ENCODE data around the gene LRRC75B. TPM values are rescaled to one million over a fixed set of nuclear protein-coding genes. Genes with fewer than 3 reads are reported as not detected.
A peak's percentile ranks its signal among the peaks of the same experiment; 100 is the strongest.

LRRC75B gene
- total and polyA plus RNA-seq, 2 donors from 2014 or later = 23.4 to 47.6 TPM

GRCh38 chr22:24591286-24591830 is 1.5 kb downstream of the LRRC75B start:
- intact Hi-C loops (cut with DNase I) = no loop called here
- H3K9me3 ChIP-seq (ENCODE audit: control insufficient read depth in 2 of 3, insufficient read depth in 1 of 3, low read length in 3 of 3) = no peaks in the 10 kb centered on the region
- no peak overlapping the region for H3K27ac ChIP-seq (ENCODE audit: low read depth in 2 of 2, low read length in 2 of 2)
- peaks cover 0 to 12% (median 3%) of the 10 kb centered on the region in 3 donors for H3K36me3 ChIP-seq (ENCODE audit: control insufficient read depth in 2 of 3, insufficient read depth in 3 of 3, low read length in 3 of 3)
- H3K4me1 ChIP-seq (ENCODE audit: control insufficient read depth in 2 of 3, insufficient read depth in 2 of 3, low read depth in 1 of 3, low read length in 3 of 3) = peaks cover 0 to 28% (median 13%) of the 10 kb centered on the region in 3 donors
- no peak for TF ChIP-seq CTCF (IDR thresholded peaks at IDR 0.05; ENCODE audit: borderline replicate concordance, extremely low read depth, insufficient read depth)
- H3K27me3 ChIP-seq (ENCODE audit: control insufficient read depth, insufficient read depth, low read length) = no peaks in the 10 kb centered on the region
- H3K9ac ChIP-seq (ENCODE audit: low read length in 3 of 3) = peak overlapping the region in 1 of 3 donors; percentile 19
- FAIRE-seq (no peak), DNase-seq (no peak)
- H3K4me3 ChIP-seq (ENCODE audit: low read length in 3 of 3) = peak overlapping the region in 1 of 3 donors; percentile 67

GRCh38 chr22:24590596-24591173 is 2.2 kb downstream of the LRRC75B start:
- no peaks in the 10 kb centered on the region for H3K27me3 ChIP-seq (ENCODE audit: control insufficient read depth, insufficient read depth, low read length)
- DNase-seq (no peak), FAIRE-seq (no peak)
- no peak overlapping the region for H3K4me3 ChIP-seq (ENCODE audit: low read length in 3 of 3)
- TF ChIP-seq CTCF (IDR thresholded peaks at IDR 0.05; ENCODE audit: borderline replicate concordance, extremely low read depth, insufficient read depth) = no peak
- peaks cover 0 to 12% (median 3%) of the 10 kb centered on the region in 3 donors for H3K36me3 ChIP-seq (ENCODE audit: control insufficient read depth in 2 of 3, insufficient read depth in 3 of 3, low read length in 3 of 3)
- intact Hi-C loops (cut with DNase I) = no loop called here
- H3K9ac ChIP-seq (ENCODE audit: low read length in 3 of 3) = no peak overlapping the region
- no peak overlapping the region for H3K27ac ChIP-seq (ENCODE audit: low read depth in 2 of 2, low read length in 2 of 2)
- H3K9me3 ChIP-seq (ENCODE audit: control insufficient read depth in 2 of 3, insufficient read depth in 1 of 3, low read length in 3 of 3) = no peaks in the 10 kb centered on the region
- peaks cover 0 to 28% (median 15%) of the 10 kb centered on the region in 3 donors for H3K4me1 ChIP-seq (ENCODE audit: control insufficient read depth in 2 of 3, insufficient read depth in 2 of 3, low read depth in 1 of 3, low read length in 3 of 3)

GRCh38 chr22:24589518-24590030 is 3.3 kb downstream of the LRRC75B start:
- peaks cover 0 to 19% (median 11%) of the 10 kb centered on the region in 3 donors for H3K4me1 ChIP-seq (ENCODE audit: control insufficient read depth in 2 of 3, insufficient read depth in 2 of 3, low read depth in 1 of 3, low read length in 3 of 3)
- DNase-seq (no peak), FAIRE-seq (no peak)
- no peaks in the 10 kb centered on the region for H3K27me3 ChIP-seq (ENCODE audit: control insufficient read depth, insufficient read depth, low read length)
- no peaks in the 10 kb centered on the region for H3K9me3 ChIP-seq (ENCODE audit: control insufficient read depth in 2 of 3, insufficient read depth in 1 of 3, low read length in 3 of 3)
- H3K36me3 ChIP-seq (ENCODE audit: control insufficient read depth in 2 of 3, insufficient read depth in 3 of 3, low read length in 3 of 3) = peaks cover 0 to 12% (median 3%) of the 10 kb centered on the region in 3 donors
- H3K4me3 ChIP-seq (ENCODE audit: low read length in 3 of 3) = no peak overlapping the region
- H3K27ac ChIP-seq (ENCODE audit: low read depth in 2 of 2, low read length in 2 of 2) = no peak overlapping the region
- H3K9ac ChIP-seq (ENCODE audit: low read length in 3 of 3) = no peak overlapping the region
- intact Hi-C loops (cut with DNase I) = no loop called here
- no peak for TF ChIP-seq CTCF (IDR thresholded peaks at IDR 0.05; ENCODE audit: borderline replicate concordance, extremely low read depth, insufficient read depth)
